PFSK-1 (cell line): ENCODE results near the gene ARHGEF16.

Experiments used
- FOXP2 ChIP-seq: optimal IDR thresholded peaks from 2 replicates; pipeline ENCODE3; 2011; ENCODE audit warnings: borderline replicate concordance, control low read depth, inconsistent platforms; ENCODE audit not compliant: insufficient read depth; ENCODE audit errors: extremely low read length, extremely low read depth
- POLR2AphosphoS5 ChIP-seq: IDR thresholded peaks from 2 replicates; pipeline ENCODE4 v1.6.1; 2012; ENCODE audit warnings: low read depth, mild to moderate bottlenecking, control low read depth, low read length, moderate library complexity
- SIN3A ChIP-seq: IDR thresholded peaks from 2 replicates; pipeline ENCODE4 v1.6.1; 2012; ENCODE audit warnings: mild to moderate bottlenecking, low read length, moderate library complexity, borderline replicate concordance; ENCODE audit not compliant: insufficient read depth
- TAF1 ChIP-seq: IDR thresholded peaks from 2 replicates; pipeline ENCODE4 v1.6.1; 2012; ENCODE audit warnings: low read length, control low read depth, borderline replicate concordance; ENCODE audit not compliant: insufficient read depth
- TF ChIP-seq, protein P1 (sequence below), 2 experiments: IDR thresholded peaks; 2 replicates each; pipeline versions ENCODE4 v1.6.1 to v1.8.0; 2011 to 2012; ENCODE audit warnings: low read depth in 2 of 2, low read length in 2 of 2, control low read depth in 1 of 2, inconsistent platforms in 1 of 2, mild to moderate bottlenecking in 1 of 2, moderate library complexity in 1 of 2; ENCODE audit not compliant: insufficient read depth in 1 of 2

The ARHGEF16 gene

GRCh38 chr1:3418600-3418999 lies 35.9 kb upstream of the ARHGEF16 start:
- no peak for TF ChIP-seq FOXP2
- TF ChIP-seq, protein P1, sequence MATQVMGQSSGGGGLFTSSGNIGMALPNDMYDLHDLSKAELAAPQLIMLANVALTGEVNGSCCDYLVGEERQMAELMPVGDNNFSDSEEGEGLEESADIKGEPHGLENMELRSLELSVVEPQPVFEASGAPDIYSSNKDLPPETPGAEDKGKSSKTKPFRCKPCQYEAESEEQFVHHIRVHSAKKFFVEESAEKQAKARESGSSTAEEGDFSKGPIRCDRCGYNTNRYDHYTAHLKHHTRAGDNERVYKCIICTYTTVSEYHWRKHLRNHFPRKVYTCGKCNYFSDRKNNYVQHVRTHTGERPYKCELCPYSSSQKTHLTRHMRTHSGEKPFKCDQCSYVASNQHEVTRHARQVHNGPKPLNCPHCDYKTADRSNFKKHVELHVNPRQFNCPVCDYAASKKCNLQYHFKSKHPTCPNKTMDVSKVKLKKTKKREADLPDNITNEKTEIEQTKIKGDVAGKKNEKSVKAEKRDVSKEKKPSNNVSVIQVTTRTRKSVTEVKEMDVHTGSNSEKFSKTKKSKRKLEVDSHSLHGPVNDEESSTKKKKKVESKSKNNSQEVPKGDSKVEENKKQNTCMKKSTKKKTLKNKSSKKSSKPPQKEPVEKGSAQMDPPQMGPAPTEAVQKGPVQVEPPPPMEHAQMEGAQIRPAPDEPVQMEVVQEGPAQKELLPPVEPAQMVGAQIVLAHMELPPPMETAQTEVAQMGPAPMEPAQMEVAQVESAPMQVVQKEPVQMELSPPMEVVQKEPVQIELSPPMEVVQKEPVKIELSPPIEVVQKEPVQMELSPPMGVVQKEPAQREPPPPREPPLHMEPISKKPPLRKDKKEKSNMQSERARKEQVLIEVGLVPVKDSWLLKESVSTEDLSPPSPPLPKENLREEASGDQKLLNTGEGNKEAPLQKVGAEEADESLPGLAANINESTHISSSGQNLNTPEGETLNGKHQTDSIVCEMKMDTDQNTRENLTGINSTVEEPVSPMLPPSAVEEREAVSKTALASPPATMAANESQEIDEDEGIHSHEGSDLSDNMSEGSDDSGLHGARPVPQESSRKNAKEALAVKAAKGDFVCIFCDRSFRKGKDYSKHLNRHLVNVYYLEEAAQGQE (IDR thresholded peaks at IDR 0.05; ENCODE audit: insufficient read depth in 1 of 2, low read depth in 2 of 2, low read length in 2 of 2): no peak
- no peak for TF ChIP-seq POLR2AphosphoS5
- TF ChIP-seq SIN3A: no peak
- no peak for TF ChIP-seq TAF1

DNA sequence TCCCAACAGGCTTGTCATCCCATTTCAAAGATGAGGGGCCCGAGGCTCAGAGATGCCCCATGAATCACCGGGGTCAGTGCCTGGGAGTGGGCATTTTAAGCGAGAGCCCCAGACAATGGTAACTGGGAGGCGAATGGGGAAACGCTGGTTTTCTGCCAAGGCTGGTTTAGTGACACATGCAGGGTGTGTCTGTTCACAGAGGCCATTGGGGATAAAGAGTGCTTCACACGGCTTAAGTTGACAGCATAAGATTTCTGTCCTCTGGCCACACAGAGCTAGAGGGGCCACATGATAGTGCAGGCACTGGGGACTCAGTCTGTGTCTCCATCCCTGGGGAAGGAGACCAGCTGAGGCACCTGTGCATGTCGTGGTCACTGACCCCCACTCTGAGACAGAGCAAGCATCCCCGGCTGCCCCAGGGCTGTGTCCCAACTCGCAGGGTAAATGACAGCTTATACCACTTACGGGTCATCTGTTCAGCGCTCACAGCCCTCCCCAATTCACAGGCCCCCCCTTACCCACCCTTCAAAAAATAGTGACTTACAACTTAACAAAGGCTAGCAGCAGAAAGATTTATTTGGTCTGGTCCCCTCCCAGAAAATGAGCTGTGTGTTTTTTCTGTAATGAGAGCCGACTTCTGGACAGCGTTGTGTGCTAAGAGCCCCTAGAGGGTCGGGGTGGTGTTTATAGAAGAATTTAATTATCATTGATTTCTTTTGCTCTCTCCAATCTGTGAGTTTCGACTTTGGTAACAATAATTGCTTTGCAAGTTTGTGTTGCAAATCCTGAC lies 34.9 kb upstream of the ARHGEF16 start:
- TF ChIP-seq FOXP2 (no peak), TAF1 (no peak), POLR2AphosphoS5 (no peak), SIN3A (no peak)
- TF ChIP-seq, protein P1 (IDR thresholded peaks at IDR 0.05; ENCODE audit: insufficient read depth in 1 of 2, low read depth in 2 of 2, low read length in 2 of 2): no peak

DNA sequence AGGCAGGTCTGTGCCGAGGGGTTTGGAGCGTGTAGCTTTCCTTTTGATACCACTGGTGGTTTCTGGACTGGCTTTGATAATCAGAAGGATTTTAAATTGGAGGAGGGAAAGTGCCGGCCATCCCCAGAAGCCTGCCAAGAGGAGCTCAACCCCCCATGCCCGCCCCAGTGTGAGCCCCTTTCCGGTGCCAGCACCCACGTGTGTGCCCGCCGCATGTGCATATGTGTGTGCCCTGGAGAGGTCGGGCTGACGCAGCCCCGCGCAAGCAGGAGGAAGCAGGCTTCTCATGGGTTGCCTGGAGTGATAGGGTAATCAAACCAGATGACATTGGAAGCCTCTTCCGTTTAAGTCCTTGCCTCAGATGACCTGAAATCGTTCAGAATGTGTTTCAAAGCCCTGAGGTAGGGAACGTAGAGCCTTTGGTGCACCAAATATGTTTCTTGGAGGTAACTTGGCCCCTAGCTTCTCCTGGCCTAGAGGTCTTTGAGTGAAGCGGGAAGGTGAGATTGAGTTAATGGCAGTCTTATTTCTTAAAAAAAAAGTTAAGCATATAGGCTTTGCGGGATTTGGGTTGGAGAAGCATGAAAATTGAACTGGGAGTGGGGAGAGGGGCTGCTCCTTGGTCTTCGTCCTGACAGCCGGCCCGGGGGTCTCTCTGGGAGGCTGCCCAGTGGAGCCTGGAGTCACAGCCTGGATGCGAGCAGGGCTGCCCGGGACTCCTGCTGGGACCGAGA lies 34.1 kb upstream of the ARHGEF16 start:
- TF ChIP-seq POLR2AphosphoS5: no peak
- no peak for TF ChIP-seq FOXP2
- no peak for TF ChIP-seq TAF1
- TF ChIP-seq, protein P1 (IDR thresholded peaks at IDR 0.05; ENCODE audit: insufficient read depth in 1 of 2, low read depth in 2 of 2, low read length in 2 of 2): no peak
- no peak for TF ChIP-seq SIN3A

GRCh38 chr1:3422638-3423037 lies 31.8 kb upstream of the ARHGEF16 start:
- TF ChIP-seq SIN3A (no peak), POLR2AphosphoS5 (no peak), TAF1 (no peak), FOXP2 (no peak)
- TF ChIP-seq, protein P1 (IDR thresholded peaks at IDR 0.05; ENCODE audit: insufficient read depth in 1 of 2, low read depth in 2 of 2, low read length in 2 of 2): no peak
